Activated T-cell treated with anti-CD3 and anti-CD28 coated beads for 4 hours (primary cell): ENCODE measurements around the gene LAPTM5.

Experiments
- DNase-seq: peaks from one replicate; pipeline ENCODE4 v3.0.0-alpha.2; 2020

The LAPTM5 gene

DNA sequence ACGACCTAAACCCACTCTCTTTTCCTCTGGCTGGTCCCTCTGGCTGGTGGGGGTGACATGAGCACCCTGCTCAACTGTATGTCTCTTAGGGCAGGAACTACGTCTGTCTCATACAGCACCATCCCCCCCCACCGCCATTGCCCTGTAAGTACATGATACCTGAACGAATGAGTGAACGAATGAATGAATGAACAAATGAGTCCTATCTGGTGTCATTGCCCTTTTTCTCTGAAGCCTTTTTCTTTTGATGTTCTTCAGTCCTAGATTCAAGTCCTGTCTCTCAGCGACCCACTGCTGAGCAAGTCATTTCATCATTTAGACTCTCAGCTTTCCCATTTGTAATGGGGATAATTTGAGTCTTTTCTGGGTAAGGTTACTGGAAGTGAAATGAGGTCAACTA lies 45.0 kb downstream of the LAPTM5 start:
- DNase-seq, result no peak

- no peak for DNase-seq
Observed at GRCh38 chr1:30710407-30710806, 47.2 kb downstream of the LAPTM5 start.

DNA sequence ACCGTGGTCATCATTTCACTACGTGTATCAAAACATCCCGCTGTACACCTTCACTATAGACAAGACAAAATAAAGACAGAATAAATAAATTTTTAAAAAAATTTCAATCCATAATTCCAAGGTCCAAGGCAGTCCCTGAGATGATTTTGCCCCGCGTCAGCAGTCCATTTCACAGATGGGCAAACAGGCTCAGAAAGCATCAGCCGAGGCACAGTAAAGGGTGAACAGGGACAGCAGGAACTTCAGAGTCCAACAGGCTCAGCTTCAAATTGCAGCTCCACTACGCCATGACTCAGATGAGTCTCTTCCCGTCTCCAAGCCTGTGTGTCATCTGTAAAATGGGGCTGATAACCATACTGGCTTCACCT lies 49.2 kb downstream of the LAPTM5 start:
- no peak for DNase-seq

DNA sequence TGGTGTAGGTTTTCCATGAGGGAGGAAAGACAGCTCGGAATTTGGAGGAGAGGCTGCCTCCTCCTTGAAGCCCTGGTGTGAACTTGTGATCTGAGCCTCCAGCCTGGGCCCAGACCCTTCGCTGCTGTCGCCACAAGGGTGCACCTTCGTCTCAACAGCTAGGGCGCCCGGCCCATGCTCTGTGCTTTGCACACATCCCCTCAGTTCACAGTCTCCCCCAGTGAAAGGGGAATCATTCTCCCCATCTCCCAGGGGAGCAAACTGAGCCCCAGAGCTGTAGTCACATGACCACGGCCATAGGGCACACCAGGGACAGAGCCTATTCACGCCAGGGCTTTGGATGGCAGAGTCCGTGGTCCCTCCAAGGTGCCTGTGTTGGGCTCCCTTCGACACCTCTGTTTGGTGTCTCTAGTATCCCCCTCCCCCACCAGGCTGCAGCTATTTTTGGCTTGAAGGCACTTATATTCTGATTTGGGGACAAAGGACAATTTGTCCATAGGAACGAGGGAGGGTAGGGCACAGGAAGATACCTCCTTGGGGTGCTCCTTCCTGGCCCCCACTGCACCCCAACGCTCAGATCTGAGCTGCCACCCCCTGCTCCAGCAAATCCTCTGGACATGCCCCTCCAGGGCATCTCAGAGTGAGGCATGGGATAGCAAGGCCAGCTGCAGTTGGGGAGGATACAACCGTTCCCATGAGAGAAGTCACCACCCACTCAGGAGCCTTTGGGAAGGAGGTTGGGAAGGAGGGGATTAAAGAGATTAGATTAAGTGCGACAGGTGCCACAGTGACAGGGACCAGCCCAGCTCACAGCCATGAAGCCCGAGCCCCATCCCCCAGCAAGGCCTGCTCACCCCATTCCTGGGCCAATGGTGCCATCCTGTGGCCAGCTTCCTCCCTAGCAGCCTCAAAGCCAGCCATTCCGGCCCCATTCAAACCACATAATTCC lies 49.9 kb downstream of the LAPTM5 start:
- peak; percentile 36 for DNase-seq

DNA sequence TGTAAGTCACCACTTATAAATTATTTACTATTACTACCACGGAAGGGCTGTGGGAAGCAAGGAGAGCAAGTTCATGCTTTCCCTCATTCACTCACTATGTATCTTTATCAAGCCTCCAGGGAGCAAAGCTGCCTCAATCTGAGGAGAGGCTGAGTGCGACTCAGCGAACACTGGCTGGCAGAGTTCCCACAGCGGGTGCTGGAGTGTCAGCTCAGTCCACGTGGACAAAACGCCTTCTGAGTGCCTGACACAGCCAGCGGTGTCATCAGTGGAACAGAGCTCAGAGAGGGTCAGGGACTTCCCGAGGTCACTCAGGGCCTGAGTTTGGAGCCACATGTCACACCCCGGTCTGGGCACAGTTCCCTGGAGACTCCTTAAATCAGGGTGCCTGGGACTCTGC lies 51.0 kb downstream of the LAPTM5 start:
- DNase-seq, result no peak

GRCh38 chr1:30705698-30706097 lies 51.9 kb downstream of the LAPTM5 start:
- no peak for DNase-seq

DNA sequence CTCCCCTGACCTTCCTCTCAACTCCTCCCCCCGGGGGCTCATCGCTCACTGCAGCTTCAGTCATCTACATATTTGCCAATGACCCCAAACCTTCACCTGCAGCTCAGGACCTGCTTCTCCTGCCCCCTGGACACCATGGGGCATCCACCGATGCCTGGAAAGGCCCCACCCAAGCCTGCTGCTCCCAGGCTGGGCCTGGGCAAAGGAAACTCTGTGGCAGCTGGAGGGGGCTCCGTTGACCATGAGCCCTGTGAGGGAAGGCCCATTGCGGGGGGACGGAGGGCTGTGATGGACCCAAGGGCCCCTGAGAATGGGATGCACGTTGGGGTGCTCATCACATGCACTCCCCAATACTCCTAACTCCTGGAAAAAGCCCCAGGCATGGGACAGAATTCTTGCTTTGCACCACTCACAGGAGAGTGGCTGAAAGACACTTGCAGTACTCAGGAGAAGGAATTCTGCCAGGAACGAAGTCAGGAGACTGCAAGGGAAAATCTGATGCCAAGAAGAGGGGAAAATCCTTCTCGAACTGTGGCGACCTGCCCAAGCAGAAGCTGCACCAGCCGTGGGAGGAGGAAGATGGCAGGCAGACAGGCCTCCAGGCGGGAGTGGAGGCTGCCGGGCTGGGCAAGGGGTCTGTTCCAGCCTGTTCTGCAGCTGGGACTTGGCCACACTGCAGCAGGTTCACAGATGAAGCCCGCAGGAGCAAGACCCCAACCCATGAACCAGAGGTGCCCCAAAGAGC lies 52.6 kb downstream of the LAPTM5 start:
- DNase-seq, result no peak

GRCh38 chr1:30704271-30704670 lies 53.3 kb downstream of the LAPTM5 start:
- DNase-seq, result no peak

DNA sequence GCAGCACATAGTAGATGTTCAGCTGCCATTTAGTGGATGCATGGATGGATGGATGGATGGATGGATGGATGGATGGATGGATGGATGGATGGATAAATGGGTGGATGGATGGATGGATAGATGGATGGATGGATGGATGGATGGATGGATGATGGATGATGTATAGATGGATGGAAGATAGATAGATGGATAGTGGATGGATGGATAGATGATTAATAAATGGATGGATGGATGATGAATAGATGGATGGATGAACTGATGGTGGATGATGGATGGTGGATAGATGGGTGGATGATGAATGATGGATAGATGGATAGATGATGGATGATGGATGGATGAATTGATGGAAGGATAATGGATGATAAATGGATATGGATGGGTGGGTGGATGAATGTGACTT lies 54.8 kb downstream of the LAPTM5 start:
- DNase-seq, result no peak

- DNase-seq, result no peak
Observed at GRCh38 chr1:30701258-30701633, 56.3 kb downstream of the LAPTM5 start.

DNA sequence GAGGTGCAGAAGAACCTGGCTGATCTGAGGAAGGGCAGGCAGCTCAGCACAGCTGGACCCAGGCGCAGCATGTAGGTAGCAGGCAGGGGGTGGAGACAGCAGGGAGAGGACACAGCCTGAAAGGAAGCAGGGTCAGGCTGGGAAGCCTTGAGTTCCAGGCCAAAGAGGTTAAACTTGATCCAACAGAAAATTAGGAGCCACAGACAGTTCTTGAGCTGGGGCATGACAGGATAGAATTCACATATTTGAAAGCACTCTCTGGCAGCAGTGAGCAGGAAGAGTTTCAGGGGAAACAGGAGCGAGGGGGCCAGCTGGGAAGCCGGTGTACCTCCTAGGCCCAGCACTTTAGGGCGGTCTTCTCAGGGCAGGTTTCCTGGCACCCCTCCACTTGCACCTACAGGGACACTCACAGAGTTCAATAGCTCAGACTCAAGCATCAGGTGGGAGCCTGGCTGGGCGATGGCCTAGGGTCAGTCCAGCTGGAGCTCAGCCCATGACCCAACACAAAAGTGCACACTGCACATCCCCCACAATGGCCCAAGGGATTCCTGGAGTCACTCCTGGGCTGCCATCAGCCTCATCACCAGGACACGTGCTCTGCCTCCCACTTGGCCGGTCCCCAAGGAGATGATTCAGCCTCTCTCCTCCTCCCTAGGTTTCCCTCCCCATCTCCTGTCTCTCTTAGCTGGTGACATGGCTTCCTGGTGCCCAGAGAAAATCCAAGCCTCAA lies 56.9 kb downstream of the LAPTM5 start:
- no peak for DNase-seq

DNA sequence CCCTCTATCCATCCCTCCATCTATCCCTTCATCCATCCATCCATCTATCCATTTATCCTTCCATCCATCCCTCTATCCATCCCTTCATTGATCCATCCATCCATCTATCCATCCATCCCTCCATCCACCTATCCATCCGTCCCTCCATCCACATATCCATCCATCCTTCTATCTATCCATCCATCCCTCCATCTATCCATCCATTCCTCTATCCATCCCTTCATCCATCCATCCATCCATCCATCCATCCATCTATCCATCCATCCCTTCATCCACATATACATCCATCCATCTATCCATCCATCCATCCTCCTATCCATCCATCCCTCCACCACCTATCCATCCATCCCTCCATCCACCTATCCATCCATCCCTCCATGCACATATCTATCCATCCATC lies 57.8 kb downstream of the LAPTM5 start:
- no peak for DNase-seq

GRCh38 chr1:30698401-30698981 lies 59.1 kb downstream of the LAPTM5 start:
- DNase-seq, result no peak

GRCh38 chr1:30697571-30698376 lies 59.8 kb downstream of the LAPTM5 start:
- DNase-seq, result no peak

DNA sequence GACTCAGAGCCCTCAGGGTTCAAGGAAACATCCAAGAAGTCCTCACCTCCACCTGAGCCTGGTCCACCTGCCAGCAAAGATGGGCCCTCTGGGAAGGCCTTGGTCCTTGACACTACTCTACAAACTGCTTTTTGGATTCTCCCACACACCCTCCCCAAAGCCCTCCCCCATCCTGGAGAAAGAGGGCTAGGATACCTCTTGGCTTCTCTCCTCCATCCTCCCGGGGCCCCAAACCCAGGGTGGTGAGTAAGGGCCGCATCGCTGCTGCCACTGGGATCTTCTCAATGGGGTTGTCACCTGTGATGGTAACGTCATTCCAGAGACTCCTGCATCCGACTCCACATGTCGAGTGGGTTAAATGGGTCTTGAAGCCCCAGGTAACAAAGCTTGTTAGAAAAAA lies 60.7 kb downstream of the LAPTM5 start:
- no peak for DNase-seq

GRCh38 chr1:30695439-30695841 lies 62.1 kb downstream of the LAPTM5 start:
- no peak for DNase-seq

DNA sequence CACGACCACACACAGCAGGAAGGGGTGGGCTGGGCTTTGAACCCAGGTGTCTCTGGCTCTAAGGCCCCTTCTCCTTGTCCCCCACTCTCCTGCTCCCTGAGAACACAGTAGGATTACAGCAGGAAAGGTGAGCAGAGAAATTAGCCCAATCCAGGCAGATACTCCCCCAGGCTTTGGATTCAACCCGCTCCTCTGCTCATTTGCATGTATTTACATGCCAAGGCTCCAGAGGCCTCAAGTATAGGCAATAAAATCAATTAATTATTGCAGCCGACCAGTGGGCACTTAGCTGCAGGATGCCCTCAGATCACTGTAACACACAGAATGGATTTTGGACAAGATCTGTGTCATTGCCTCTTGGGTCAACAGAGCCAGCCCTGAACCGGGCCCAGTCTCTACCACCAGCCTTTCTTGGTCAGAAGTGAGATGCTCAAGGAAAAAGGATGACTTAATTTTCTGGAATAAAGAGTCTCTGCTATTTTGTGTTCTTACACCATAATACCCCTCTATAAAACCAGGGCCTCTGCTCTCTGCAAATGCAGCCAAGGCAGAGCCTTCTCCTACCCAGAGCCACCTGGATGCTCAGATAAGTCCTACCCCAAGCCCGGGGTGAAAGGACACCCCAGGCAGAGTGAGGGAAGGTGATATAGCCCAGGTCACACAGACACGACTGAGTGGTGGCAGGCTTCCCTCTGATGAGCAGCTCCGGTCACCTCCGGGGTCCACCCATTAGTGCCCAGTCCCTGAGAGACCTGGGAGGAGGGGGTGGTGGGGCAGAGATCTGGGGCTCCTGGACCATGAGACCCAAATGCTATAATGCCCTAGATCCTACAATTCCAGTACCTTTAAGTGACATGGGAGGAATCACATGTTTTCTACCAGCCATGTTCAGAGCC lies 63.0 kb downstream of the LAPTM5 start:
- no peak for DNase-seq

DNA sequence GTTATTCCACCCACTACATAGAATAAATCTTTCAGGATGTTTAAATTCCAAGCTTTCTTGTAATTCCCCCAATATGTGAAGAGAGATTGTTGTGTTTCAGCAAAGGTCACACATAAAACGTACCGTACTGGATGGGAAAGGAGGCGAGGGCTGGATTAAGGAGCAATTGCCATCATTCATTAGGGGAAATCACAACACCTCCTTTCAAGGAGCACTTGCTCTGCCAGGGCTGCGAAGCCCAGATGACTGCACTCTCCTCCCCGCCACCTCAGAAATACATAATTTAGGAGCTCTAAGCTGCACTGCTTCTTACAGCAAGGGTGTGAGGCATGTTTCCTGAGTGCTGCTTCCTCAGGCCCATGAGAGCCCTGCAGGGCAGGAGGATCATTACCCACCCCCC lies 63.8 kb downstream of the LAPTM5 start:
- DNase-seq, result no peak

GRCh38 chr1:30693366-30693765 lies 64.2 kb downstream of the LAPTM5 start:
- no peak for DNase-seq

GRCh38 chr1:30692948-30693301 lies 64.6 kb downstream of the LAPTM5 start:
- no peak for DNase-seq

DNA sequence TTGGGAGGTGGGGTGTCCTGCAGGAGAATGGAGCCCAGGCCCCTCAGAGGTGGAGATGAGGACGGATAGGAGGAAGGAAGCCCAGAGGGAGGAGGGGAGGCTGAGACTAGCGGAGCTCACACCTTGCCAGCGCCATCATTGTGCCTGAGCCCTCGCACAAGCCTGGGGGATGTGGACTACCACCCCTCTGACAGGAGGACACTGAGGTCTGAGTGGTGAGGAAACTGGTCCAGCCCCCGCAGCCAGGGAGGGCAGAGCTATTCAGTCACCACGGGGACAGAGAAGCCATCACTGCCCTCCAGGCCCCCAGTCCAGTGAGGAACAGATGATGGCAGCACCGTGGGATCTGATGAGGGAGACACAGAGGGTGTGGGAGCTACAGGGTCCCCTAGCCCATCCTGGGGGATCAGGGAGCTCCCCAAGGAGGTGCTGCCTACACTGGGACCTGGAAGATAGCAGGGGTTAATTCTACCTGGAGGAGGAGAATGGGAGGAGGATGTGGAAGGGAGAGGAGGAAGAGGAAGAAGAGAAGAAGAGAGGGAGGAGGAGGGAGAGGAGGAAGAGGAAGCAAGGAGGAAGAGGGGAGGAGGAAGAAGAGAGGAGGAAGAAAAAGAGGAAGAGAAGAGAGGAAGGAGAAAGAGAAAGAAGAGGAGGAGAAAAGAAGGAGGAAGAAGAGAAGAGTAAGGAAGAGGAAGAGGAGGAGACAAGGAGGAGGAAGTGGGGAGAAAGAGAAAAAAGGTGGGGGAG lies 65.2 kb downstream of the LAPTM5 start:
- no peak for DNase-seq
